NCI-H128 (cell line): ENCODE measurements around the gene DHX15.

ENCODE experiments used
- DNase-seq: peaks from one replicate; lab custom pipeline; 2025; ENCODE audit not compliant: unreplicated experiment; lab: John Stamatoyannopoulos, UW

Gene DHX15

DNA sequence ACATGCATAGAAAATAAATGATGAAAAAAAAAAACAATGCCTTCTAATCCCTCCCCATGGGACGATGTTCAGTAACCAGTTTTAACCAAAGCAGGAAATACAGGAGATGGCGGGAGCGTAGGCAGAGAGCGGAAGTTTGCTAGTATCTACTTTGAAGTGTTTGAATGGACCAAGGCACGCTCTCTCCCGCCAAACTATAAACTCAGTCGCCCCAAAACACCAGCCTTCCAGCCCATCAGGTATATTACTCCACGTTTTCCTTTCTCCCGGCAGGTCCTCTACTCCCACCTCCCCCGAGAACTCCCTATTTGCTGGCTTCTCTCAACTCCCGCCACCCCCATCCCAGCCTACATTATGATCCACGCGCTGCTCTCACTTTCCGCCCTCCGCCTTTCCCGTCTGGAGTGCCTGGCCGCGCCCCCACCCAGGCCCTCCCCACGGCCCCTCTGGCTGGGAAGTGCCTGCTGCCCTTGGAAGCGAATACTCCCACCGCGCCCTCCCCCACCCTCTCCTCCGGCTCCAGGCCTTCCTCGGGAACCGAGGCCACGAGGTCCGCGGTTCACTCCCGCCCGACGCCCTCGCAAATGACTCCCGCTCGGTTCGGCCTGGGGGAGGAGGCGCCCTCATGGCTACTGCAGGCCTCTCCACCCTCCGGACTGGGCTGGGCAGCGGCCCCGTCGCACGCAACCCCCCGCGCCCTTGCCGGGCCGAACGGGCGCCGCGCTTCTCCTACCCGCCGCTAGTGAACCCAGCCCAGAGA lies 723 bp downstream of the DHX15 start:
- DNase-seq = peak; percentile 14

GRCh38 chr4:24582235-24582832 lies 2.0 kb downstream of the DHX15 start:
- DNase-seq = no peak

DNA sequence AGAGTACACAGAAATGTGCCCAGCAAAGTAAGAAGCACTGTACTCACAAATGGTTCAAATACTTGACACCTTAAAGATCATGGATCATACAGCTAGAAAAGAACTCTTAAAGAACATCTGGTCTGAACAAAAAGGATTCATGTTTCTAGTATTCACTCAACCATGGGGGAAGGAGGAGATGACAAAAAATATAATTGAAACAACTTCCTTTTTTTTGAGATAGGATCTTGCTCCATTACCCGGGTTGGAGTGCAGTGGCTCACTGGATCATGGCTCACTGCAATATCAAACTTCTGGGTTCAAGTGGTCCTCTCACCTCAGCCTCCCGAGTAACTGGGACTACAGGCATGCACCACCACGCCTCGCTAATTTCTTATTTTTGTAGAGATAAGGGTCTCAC lies 6.0 kb downstream of the DHX15 start:
- DNase-seq = no peak

- DNase-seq = no peak
These were observed 8.1 kb downstream of the DHX15 start for GRCh38 chr4:24576276-24576675.

GRCh38 chr4:24574236-24574635 lies 10.1 kb downstream of the DHX15 start:
- DNase-seq = no peak

DNA sequence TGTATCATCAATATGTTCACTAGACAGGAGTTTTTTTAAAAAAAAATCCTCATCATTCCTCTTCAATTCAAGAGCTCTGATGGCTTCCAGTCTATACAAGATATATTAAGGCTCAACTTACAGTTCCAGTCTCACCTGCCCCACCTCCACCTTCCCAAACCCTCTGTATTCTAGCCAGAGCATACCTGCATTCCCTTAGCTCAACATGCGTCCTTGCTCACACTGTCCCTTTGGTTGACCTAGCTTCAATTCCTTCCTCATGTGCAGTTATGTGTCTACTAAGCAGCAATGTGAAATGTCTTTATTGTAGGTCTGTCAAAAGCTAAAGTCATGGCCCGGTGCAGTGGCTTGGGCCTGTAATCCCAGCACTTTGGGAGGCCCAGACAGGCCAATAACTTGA lies 10.8 kb downstream of the DHX15 start:
- DNase-seq = no peak

DNA sequence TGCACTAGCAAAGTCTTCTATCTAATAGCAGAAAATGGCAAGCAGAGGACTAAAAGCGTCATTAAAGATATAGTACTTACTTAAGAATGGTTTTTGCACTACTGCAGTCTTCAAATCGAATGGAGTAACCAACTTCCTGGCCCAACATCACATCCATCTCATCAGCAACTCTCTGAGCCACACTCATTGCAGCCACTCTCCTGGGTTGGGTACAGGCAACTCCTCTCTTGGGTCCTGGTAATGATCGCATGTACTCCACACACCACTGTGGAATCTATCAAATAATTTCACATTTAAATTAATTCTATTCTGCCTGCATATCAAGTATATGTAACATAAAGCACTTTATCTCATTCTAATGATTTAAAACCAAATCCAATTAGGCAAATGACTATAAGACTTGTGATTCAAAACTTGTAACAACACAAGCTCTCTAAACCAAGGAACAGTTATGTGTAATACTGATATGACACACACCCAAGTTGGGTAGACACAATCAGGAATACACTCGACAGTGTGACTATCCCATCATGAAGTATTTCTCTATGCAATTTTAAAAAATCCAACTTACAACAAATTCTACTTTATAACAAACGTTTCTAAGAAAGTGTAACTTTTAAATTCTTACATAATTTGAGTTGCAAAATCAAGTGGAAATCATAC lies 13.6 kb downstream of the DHX15 start:
- DNase-seq = no peak

- no peak for DNase-seq
These were observed 14.2 kb downstream of the DHX15 start for GRCh38 chr4:24570172-24570571.

DNA sequence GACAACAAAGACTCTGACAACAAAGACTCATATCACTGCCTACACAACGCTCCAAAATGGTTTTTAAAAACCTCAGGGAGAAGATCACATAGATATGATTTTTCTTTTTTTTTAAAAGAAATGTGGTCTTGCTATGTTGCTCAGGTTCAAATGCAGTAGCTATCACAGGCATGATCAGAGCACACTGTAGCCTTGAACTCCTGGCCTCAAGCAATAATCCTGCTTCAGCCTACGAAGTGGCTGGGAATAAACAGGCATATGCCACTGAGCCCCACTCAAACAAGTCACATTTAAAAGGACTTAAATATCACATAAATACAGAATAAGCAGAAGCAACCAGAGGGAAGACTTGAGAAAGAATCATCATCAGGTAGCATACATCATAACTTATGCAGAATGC lies 14.7 kb downstream of the DHX15 start:
- DNase-seq = no peak

DNA sequence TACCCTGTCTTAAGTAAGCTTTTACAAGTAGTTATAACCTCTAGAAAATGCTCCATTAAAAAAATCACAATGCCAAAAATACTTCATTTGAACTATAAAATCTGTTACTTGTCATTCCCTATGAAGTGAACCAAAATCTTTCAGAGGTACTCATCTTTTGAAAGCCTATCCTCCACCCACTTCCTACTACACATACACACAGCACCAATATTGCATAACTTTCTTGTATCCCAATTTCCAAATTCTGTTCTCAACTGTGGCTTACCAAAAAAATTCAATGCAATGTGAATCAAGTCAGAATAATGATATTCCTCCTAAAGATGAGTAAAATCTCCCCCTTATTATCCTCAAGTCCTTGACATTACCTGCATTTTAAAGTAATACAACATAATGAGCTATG lies 15.9 kb downstream of the DHX15 start:
- DNase-seq = no peak

DNA sequence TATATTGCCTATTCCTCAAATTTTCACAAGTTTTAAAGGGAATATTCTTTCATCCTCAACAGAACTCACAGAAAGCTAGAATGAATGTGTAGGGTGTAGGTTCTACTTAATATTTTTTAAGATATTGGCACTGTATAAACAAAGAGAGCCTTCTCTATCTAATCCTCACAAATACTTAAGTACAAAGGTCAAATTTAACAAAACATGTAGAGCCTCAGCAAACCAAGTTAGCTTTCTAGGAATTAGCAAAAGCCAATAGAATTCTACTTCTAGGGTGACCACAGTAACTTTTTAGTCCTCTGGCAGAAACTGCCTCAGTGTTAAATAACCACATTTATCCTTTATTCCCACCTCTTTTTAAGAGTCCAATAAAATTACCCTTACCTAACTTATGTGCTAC lies 19.3 kb downstream of the DHX15 start:
- DNase-seq = no peak

GRCh38 chr4:24564488-24564887 lies 19.9 kb downstream of the DHX15 start:
- DNase-seq = no peak

DNA sequence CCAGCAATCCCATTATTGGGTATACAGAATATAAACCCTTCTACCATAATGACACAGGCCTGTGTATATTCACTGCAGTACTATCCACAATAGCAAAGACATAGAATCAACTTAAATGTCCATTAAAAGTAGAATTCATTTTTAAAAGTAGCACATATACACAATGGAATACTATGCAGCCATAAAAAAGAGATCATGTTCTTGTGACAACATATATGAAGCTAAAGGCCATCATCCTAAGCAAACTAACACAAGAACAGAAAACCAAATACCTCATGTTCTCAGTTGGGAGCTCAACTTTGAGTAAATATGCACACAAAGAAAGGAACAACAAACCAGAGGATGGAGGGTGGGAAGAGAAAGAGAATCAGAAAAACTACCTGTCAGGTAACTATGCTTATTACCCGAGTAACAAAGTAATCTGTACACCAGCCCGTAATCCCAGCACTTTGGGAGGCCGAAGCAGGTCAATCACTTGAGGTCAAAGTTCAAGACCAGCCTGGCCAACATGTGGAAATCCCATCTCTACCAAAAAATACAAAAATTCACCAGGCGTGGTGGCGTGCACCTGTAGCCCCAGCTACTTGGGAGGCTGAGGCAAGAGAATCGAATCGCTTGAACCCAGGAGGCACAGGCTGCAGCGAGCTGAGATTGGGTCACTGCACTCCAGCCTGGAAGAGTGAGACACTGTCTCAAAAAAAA lies 22.8 kb downstream of the DHX15 start:
- no peak for DNase-seq

- DNase-seq = no peak
These were observed 23.4 kb downstream of the DHX15 start for GRCh38 chr4:24560868-24561368.

GRCh38 chr4:24559889-24560288 lies 24.5 kb downstream of the DHX15 start:
- DNase-seq = no peak

DNA sequence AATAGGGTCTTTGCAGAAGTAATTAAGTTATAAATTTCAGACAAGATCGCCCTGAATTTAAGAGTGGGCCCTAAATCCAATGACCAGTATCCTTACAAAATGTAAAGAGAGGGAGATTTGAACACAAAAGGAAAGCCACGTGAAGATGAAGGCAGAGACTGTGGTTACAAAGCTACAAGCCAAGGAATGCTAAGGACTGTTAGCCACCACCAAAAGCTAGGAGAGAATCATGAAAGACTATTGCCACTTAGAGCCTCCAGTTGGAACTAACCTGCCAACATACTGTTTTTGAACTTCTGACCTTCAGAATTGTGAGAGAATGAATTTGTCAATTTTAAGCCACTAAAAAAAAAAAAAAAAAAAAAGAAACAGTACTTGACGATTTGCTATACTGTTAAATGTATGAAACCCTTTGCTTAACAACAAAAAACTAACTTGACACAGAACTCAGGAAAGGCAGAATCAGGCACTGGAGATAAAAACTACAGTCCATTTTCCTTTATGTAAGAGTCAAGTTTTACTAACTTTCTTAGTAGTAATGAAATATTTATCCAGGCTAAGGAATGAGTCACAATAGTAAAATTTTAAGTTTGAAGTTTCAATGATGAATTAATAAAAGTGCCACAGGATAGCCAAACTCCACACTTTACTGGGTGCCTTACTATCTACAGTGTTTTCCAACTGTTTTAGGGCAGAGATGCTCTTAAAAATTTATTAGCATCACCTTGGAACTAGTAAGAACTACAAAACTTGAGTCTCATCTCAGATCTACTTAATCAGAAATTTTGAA lies 25.1 kb downstream of the DHX15 start:
- DNase-seq = no peak

DNA sequence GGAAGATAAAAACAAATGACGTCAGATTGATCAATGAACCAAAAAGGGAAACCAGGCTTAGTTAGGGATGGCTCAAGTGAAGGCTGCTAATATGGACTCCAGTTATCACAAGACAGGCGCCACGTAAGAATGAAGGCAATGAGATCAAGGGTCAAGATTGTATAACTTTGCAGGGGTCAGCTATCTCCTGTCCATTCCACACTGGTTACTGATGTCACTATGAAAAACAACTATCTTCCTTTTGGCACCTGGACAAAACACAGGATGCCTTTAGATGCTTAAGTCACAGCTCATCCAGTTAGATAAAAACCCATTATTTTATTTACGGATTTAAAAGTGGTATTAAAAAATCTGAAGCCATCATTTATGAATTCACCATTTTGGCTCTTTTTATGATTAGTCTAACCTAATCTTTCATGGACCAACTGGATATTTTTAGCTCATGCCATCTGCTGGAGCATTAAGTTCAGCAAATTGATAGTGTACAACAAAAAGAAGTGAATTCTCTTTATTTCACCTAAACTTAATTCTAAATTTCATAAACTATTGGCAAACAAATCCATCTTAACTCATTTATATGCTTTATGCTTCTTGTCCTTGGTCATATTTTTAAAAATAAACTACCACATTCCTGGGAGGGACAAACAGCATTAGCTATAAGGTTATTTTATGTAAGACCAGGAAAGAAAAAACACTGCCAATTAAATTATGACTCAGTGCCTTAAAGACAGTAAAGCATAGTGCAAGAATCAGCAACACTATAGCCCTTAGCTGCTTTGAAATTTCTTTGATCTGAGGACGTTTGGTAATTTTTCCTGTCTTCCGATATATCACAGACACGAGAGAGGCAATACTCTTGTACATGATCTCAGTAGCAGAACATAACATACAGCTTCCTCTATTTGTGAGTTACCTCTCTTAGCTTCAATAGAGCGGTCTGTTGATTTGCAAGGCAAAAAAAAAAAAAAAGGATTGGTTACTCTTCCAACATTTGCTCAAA lies 27.0 kb downstream of the DHX15 start:
- no peak for DNase-seq

- DNase-seq = no peak
These were observed 32.7 kb downstream of the DHX15 start for GRCh38 chr4:24551492-24552289.
